Astrocyte (in vitro differentiated cells and primary cell): ENCODE results near the gene ATF3. TPM values are rescaled to one million over a fixed set of nuclear protein-coding genes. Genes with fewer than 3 reads are reported as not detected.

Experiments used
- DNase-seq: peaks from one replicate; pipeline ENCODE4 v3.0.0-alpha.2; 2010; ENCODE audit warnings: low read depth
- FAIRE-seq: peaks from 2 replicates; lab custom pipeline; 2011; peaks lifted over from hg19 to GRCh38; lab: Jason Lieb, UNC
- H2AFZ ChIP-seq: 2 replicates; pipeline ENCODE4 v1.6.0; 2012; ENCODE audit warnings: low read depth, low read length, inconsistent platforms
- H3K27ac ChIP-seq: 2 replicates; pipeline ENCODE4 v1.5.1; 2011; ENCODE audit warnings: low read depth, low read length, inconsistent platforms
- H3K27me3 ChIP-seq: 2 replicates; pipeline ENCODE4 v1.6.0; 2011; ENCODE audit warnings: low read length, inconsistent platforms; ENCODE audit not compliant: insufficient read depth
- H3K36me3 ChIP-seq: 2 replicates; pipeline ENCODE4 v1.5.1; 2011; ENCODE audit warnings: low read length, inconsistent platforms; ENCODE audit not compliant: insufficient read depth
- H3K4me1 ChIP-seq: 2 replicates; pipeline ENCODE4 v1.5.1; 2011; ENCODE audit warnings: low read length, inconsistent platforms; ENCODE audit not compliant: insufficient read depth
- H3K4me2 ChIP-seq: 2 replicates; pipeline ENCODE4 v1.6.0; 2012; ENCODE audit warnings: low read length, inconsistent platforms
- H3K4me3 ChIP-seq: 2 replicates; pipeline ENCODE4 v1.5.1; 2011; ENCODE audit warnings: low read depth, mild to moderate bottlenecking, low read length, inconsistent platforms; ENCODE audit not compliant: insufficient read depth
- H3K79me2 ChIP-seq: 2 replicates; pipeline ENCODE4 v1.6.0; 2012; ENCODE audit warnings: mild to moderate bottlenecking, low read length, inconsistent platforms; ENCODE audit not compliant: insufficient read depth
- H3K9ac ChIP-seq: 2 replicates; pipeline ENCODE4 v1.6.0; 2012; ENCODE audit warnings: mild to moderate bottlenecking, low read length, inconsistent platforms
- H3K9me3 ChIP-seq: 2 replicates; pipeline ENCODE4 v1.5.1; 2012; ENCODE audit warnings: low read depth, mild to moderate bottlenecking, low read length, inconsistent platforms; ENCODE audit not compliant: insufficient read depth
- H4K20me1 ChIP-seq: 2 replicates; pipeline ENCODE4 v1.6.0; 2012; ENCODE audit warnings: low read length, inconsistent platforms; ENCODE audit not compliant: insufficient read depth
- H3K27ac Mint-ChIP-seq: one replicate; pipeline ENCODE4 v1.8.0; 2021; ENCODE audit warnings: mild to moderate bottlenecking, mixed read lengths; ENCODE audit not compliant: unreplicated experiment
- H3K27me3 Mint-ChIP-seq: one replicate; pipeline ENCODE4 v1.8.0; 2021; ENCODE audit warnings: low read depth, mixed read lengths; ENCODE audit not compliant: unreplicated experiment
- H3K36me3 Mint-ChIP-seq: one replicate; pipeline ENCODE4 v1.8.0; 2021; ENCODE audit warnings: low read depth, mixed read lengths; ENCODE audit not compliant: unreplicated experiment
- H3K4me1 Mint-ChIP-seq: one replicate; pipeline ENCODE4 v1.8.0; 2021; ENCODE audit warnings: low read depth, mixed read lengths; ENCODE audit not compliant: unreplicated experiment
- H3K4me3 Mint-ChIP-seq: one replicate; pipeline ENCODE4 v1.8.0; 2021; ENCODE audit warnings: mild to moderate bottlenecking, moderate library complexity, mixed read lengths; ENCODE audit not compliant: unreplicated experiment
- H3K9me3 Mint-ChIP-seq: one replicate; pipeline ENCODE4 v1.8.0; 2021; ENCODE audit warnings: mild to moderate bottlenecking, mixed read lengths; ENCODE audit not compliant: unreplicated experiment
- EZH2 ChIP-seq: IDR thresholded peaks from 2 replicates; pipeline ENCODE4 v1.6.1; 2012; ENCODE audit warnings: mild to moderate bottlenecking, low read length, inconsistent platforms; ENCODE audit not compliant: insufficient read depth
- total RNA-seq: library from RNA; stranded (reverse); gene quantifications from 2 replicates; pipeline ENCODE4 v1.2.1, GENCODE V29; 2021
- TF ChIP-seq, protein P1 (sequence below): IDR thresholded peaks from 2 replicates; pipeline ENCODE4 v1.5.1; 2011; ENCODE audit warnings: low read depth, mild to moderate bottlenecking, inconsistent platforms, low read length, moderate library complexity; ENCODE audit not compliant: insufficient read depth

Gene ATF3
- total RNA-seq, 1 donor from 2014 or later = 87.6 TPM

DNA sequence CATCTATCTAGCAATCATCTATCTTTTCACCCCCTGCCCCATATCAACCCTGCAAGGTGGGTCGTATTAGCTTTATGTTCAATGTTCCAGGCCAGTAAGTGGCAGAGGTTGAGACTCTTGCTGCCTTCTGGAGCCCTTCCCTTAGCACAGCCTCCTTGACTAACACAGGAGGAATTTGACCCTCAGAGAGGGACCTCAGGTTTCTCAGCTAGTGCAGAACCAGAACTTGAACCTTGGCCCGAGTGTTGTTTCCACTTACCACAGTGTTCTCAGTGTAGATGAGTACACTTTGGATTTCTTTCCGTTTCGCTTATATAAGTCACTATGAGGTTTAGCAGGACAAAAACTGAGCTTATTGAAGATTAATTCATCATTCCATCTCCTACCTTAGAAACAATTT, 11.1 kb upstream of the ATF3 start:
- H4K20me1 ChIP-seq = no peaks in the 10 kb centered on the region
- Mint-ChIP-seq H3K4me3 (no peak overlapping the region), H3K4me1 (peaks cover 31% of the 10 kb centered on the region), H3K27ac (peak overlapping the region; percentile 99), H3K27me3 (peaks cover 2% of the 10 kb centered on the region), H3K9me3 (no peaks in the 10 kb centered on the region), H3K36me3 (no peaks in the 10 kb centered on the region)
- FAIRE-seq (no peak), DNase-seq (no peak)
- no peak overlapping the region for H3K4me3 ChIP-seq
- H3K4me1 ChIP-seq = peaks cover 16% of the 10 kb centered on the region
- no peak overlapping the region for H2AFZ ChIP-seq
- H3K27me3 ChIP-seq = peaks cover 15% of the 10 kb centered on the region
- TF ChIP-seq, protein P1, sequence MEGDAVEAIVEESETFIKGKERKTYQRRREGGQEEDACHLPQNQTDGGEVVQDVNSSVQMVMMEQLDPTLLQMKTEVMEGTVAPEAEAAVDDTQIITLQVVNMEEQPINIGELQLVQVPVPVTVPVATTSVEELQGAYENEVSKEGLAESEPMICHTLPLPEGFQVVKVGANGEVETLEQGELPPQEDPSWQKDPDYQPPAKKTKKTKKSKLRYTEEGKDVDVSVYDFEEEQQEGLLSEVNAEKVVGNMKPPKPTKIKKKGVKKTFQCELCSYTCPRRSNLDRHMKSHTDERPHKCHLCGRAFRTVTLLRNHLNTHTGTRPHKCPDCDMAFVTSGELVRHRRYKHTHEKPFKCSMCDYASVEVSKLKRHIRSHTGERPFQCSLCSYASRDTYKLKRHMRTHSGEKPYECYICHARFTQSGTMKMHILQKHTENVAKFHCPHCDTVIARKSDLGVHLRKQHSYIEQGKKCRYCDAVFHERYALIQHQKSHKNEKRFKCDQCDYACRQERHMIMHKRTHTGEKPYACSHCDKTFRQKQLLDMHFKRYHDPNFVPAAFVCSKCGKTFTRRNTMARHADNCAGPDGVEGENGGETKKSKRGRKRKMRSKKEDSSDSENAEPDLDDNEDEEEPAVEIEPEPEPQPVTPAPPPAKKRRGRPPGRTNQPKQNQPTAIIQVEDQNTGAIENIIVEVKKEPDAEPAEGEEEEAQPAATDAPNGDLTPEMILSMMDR = no peak
- TF ChIP-seq EZH2 = no peak
- H3K4me2 ChIP-seq = no peak overlapping the region
- no peaks in the 10 kb centered on the region for H3K79me2 ChIP-seq
- peak overlapping the region; percentile 18 for H3K27ac ChIP-seq
- no peaks in the 10 kb centered on the region for H3K9me3 ChIP-seq
- no peaks in the 10 kb centered on the region for H3K36me3 ChIP-seq
- H3K9ac ChIP-seq = no peak overlapping the region

DNA sequence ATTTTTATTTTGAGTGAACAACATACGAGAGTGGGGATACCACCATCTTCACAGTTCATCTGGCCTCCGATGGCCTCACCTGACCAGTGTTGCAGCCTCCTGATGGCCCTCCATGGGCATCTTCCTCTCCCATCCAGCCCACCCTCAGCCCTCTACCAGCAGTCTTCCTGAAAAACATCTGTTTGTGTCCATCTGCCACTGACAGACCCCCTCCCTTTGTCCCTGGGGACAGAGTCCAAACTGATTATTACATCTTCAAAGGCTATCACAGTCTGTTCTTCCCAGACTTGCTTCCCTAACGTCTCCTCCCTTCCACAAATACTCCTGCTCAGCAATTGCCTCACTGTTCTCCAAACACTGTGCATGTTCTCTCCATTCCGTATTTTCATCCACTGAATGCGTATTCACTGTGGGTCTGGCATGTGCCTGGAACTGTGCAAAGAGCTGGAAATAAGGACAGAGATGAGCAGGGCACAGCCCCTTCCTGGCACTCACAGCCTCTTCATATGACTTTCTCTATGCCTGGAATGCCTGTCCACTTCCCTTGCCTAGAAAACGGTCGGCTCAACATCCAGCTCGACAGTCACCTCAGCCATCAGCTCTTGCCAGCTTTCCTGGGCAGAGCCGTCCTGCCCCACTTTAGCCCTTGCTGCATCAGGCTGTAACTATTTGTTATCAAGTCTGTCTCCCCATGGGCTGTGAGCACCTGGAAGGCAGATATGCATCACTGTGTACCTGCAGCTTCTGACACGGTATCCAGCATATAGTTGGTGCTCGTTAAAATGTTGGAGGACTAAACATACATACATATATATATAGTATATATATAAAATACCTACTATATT, 8.3 kb upstream of the ATF3 start:
- FAIRE-seq (no peak), DNase-seq (no peak)
- Histone ChIP-seq H3K79me2 (no peaks in the 10 kb centered on the region), H3K4me1 (peaks cover 14% of the 10 kb centered on the region), H3K4me3 (no peak overlapping the region), H3K9ac (no peak overlapping the region), H3K9me3 (no peaks in the 10 kb centered on the region), H2AFZ (no peak overlapping the region), H3K36me3 (no peaks in the 10 kb centered on the region), H3K27ac (no peak overlapping the region), H4K20me1 (no peaks in the 10 kb centered on the region), H3K27me3 (peaks cover 38% of the 10 kb centered on the region), H3K4me2 (no peak overlapping the region)
- no peaks in the 10 kb centered on the region for H3K9me3 Mint-ChIP-seq
- no peaks in the 10 kb centered on the region for H3K36me3 Mint-ChIP-seq
- H3K4me3 Mint-ChIP-seq = no peak overlapping the region
- H3K4me1 Mint-ChIP-seq = peaks cover 24% of the 10 kb centered on the region
- TF ChIP-seq, protein P1 = no peak
- no peak for TF ChIP-seq EZH2
- peaks cover 16% of the 10 kb centered on the region for H3K27me3 Mint-ChIP-seq
- H3K27ac Mint-ChIP-seq = peak overlapping the region; percentile 73

- no peak overlapping the region for H3K9ac ChIP-seq
- H3K4me1 ChIP-seq = peaks cover 7% of the 10 kb centered on the region
- H3K27me3 ChIP-seq = peaks cover 45% of the 10 kb centered on the region
- no peaks in the 10 kb centered on the region for H3K9me3 ChIP-seq
- Mint-ChIP-seq H3K4me3 (no peak overlapping the region), H3K4me1 (peaks cover 27% of the 10 kb centered on the region), H3K9me3 (no peaks in the 10 kb centered on the region), H3K27ac (no peak overlapping the region), H3K27me3 (peaks cover 16% of the 10 kb centered on the region), H3K36me3 (no peaks in the 10 kb centered on the region)
- no peaks in the 10 kb centered on the region for H4K20me1 ChIP-seq
- TF ChIP-seq EZH2 = no peak
- TF ChIP-seq, protein P1 = no peak
- no peak overlapping the region for H3K27ac ChIP-seq
- no peak for DNase-seq
- no peaks in the 10 kb centered on the region for H3K36me3 ChIP-seq
- H3K4me3 ChIP-seq = no peak overlapping the region
- no peak overlapping the region for H2AFZ ChIP-seq
- no peak for FAIRE-seq
- H3K4me2 ChIP-seq = no peak overlapping the region
- H3K79me2 ChIP-seq = no peaks in the 10 kb centered on the region
These were observed 7.6 kb upstream of the ATF3 start for GRCh38 chr1:212600980-212601379.
